Gastrocnemius medialis (tissue), 4 donors: ENCODE measurements around the gene PRKCZ.

ENCODE experiments used
- CTCF ChIP-seq, 5 experiments: fragments of 450-650 bp in 3 of 5; fragments of 200-600 bp in 2 of 5; sonication (generic) in 2 of 5; IDR thresholded peaks in 4 of 5; conservative IDR thresholded peaks in 1 of 5; 1 replicate in 4 of 5; 2 replicates in 1 of 5; pipeline ENCODE4 v1.5.1; 2016 to 2019; ENCODE audit warnings: antibody characterized with exemption in 5 of 5, mild to moderate bottlenecking in 3 of 5, moderate library complexity in 3 of 5
- POLR2A ChIP-seq, 2 donors: fragments of 450-650 bp; IDR thresholded peaks; one replicate each; pipeline ENCODE4 v1.6.1; 2017; ENCODE audit warnings: antibody characterized with exemption in 2 of 2, mild to moderate bottlenecking in 2 of 2, moderate library complexity in 2 of 2

DNA sequence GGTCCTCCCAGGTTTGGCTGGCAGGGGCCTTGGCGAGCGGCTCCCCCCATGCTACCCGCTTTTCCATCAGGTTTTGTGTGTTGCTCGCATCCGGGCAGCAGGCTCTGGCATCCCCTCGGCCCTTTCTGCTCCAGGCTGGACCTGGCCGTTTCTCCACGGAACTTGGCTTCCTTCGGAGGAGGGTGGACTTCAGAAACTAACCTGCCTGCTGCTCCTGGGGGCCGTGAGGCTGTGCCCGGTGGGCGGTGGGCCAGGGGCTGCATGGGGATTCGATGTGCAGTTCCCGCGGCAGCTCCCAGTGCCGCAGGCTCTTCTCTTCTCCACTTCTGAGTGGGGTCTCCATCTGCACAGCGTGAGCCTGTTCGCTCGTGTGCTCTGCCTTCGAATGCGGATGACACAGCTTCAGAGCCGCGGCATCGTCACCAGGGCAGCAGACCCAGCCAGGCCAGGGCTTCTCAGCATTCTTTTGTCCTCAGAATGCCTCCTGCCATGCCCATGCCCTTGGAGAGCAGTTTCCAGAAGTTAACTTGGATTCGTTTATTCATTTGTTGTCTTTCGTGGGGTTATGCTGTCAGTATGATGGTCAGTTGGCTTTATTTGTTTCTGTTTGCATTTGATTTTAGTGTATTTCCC, 36.4 kb downstream of the PRKCZ start:
- TF ChIP-seq CTCF (IDR thresholded peaks at IDR 0.05 in 4 of 5, conservative IDR thresholded peaks at IDR 0.05 in 1 of 5) = no peak
- TF ChIP-seq POLR2A (IDR thresholded peaks at IDR 0.05) = no peak
